Measurements from ENCODE around the gene PRPF6. TPM values are rescaled to one million over a fixed set of nuclear protein-coding genes. Genes with fewer than 3 reads are reported as not detected.

Gene PRPF6
- total and polyA plus RNA-seq, 8 donors: 27.2 to 49.2 (median 35.7) TPM

DNA sequence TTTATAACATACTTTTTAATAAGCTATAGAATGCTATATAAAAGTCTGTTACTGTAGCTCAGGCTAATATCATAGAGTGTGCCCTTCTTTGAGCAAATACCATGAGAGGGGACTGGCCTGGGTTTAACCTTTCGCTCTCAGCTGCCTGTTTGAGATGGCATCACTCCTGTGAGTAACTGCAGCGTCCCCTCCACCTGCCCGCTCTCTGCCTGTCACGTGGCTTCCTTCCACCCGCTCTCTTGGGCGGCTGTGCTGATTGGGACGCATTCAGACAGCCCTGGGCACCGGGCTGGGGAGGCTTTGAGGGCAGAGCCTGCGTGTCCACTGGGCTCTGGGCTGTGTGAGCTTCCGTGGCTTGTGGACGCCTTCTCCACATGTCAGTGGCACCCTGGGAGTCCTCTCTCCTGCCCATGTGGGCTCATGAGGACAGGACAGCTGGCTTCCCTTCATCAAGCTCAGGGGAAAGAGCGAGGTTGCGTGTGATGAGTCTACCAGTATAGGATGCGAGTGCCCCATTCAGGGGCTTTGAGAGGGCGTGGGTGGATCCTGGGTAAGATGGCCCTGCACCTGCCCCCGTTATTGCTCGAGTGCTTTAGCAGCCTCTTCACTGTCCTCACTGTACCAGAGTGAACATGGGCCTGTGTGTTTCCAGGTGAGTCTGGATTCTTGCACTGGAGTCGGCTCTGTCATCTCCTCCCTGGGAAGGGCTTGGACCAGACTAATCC, 44.3 kb downstream of the PRPF6 start:
- TF ChIP-seq, protein P1, sequence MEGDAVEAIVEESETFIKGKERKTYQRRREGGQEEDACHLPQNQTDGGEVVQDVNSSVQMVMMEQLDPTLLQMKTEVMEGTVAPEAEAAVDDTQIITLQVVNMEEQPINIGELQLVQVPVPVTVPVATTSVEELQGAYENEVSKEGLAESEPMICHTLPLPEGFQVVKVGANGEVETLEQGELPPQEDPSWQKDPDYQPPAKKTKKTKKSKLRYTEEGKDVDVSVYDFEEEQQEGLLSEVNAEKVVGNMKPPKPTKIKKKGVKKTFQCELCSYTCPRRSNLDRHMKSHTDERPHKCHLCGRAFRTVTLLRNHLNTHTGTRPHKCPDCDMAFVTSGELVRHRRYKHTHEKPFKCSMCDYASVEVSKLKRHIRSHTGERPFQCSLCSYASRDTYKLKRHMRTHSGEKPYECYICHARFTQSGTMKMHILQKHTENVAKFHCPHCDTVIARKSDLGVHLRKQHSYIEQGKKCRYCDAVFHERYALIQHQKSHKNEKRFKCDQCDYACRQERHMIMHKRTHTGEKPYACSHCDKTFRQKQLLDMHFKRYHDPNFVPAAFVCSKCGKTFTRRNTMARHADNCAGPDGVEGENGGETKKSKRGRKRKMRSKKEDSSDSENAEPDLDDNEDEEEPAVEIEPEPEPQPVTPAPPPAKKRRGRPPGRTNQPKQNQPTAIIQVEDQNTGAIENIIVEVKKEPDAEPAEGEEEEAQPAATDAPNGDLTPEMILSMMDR (IDR thresholded peaks at IDR 0.05): no peak
- Histone ChIP-seq H3K9me3 (no peaks in the 10 kb centered on the region), H3K36me3 (peaks cover 8 to 78% (median 50%) of the 10 kb centered on the region in 3 donors), H3K4me3 (no peak overlapping the region), H3K27me3 (no peaks in the 10 kb centered on the region), H3K27ac (no peak overlapping the region), H3K4me1 (peaks cover 0 to 8% (median 0%) of the 10 kb centered on the region in 3 donors)
- ATAC-seq (no peak), DNase-seq (no peak), FAIRE-seq (no peak)
- 94 to 97% methylated on average over 18 of the region's 18 CpGs for WGBS, 2 donors
- intact Hi-C loops (cut with DNase I): no loop called here

DNA sequence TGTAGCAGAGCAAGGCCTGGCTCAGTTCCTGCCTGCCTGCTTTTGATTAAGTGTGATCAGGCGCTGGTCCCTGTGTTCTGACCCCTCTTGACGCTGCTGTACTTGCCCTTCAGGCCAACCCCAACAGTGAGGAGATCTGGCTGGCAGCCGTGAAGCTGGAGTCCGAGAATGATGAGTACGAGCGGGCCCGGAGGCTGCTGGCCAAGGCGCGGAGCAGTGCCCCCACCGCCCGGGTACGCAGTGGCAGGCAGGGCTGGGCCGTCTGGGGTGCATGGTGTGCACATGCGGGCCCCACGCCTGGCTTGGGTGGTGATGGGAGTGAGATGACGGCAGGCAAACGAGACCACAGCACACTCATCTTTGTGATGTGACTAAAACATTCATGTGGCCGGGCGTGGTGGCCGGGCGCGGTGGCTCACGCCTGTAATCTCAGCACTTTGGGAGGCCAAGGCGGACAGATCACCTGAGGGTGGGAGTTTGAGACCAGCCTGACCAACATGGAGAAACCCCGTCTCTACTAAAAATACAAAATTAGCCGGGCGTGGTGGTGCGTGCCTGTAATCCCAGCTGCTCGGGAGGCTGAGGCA, 45.0 kb downstream of the PRPF6 start:
- 96% methylated on average over 29 of the region's 29 CpGs for WGBS, 2 donors
- TF ChIP-seq, protein P1 (IDR thresholded peaks at IDR 0.05): no peak
- Histone ChIP-seq H3K36me3 (peaks cover 12 to 85% (median 56%) of the 10 kb centered on the region in 3 donors), H3K27me3 (no peaks in the 10 kb centered on the region), H3K9me3 (no peaks in the 10 kb centered on the region), H3K4me1 (peaks cover 0 to 8% (median 0%) of the 10 kb centered on the region in 3 donors), H3K4me3 (no peak overlapping the region), H3K27ac (no peak overlapping the region)
- ATAC-seq: no peak
- intact Hi-C loops (cut with DNase I): no loop called here
- no peak for FAIRE-seq
- no peak for DNase-seq

DNA sequence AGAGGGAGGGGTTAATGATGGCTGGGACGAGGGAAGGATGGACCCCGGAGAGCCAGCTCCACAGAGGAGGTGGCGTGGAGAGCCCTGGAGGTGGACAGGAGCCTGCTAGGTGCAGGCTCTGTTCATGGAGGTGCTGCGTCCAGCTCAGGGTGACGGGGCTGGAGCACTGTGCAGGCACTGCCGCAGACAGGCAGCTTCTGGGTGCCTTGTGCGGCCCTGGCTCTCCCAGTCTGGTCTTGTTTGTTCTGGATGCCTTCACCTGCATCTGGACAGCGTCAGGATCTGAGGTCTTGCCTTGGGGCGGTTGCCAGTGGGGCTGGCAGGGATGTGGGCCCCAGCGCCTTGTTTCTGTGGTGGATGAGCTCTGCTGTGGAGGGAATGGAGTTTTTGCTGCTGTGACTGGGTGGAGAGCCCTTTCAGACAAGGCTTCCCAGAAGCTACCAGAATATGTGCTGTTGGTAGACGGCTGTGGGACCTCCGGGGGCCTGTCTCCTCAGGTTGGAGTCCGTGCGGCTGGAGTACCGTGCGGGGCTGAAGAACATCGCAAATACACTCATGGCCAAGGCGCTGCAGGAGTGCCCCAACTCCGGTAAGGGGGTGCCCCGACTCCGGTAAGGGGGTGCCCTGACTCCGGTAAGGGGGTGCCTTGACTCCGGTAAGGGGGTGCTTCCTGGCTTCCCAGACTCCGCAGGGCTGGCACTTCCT, 47.2 kb downstream of the PRPF6 start:
- no peaks in the 10 kb centered on the region for H3K27me3 ChIP-seq
- WGBS, 2 donors: 91 to 92% methylated on average over 24 of the region's 24 CpGs
- H3K27ac ChIP-seq: no peak overlapping the region
- no peaks in the 10 kb centered on the region for H3K9me3 ChIP-seq
- intact Hi-C loops (cut with DNase I): no loop called here
- no peak for FAIRE-seq
- TF ChIP-seq, protein P1 (IDR thresholded peaks at IDR 0.05): no peak
- no peak for ATAC-seq
- peaks cover 12 to 89% (median 53%) of the 10 kb centered on the region in 3 donors for H3K36me3 ChIP-seq
- peaks cover 0 to 8% (median 0%) of the 10 kb centered on the region in 3 donors for H3K4me1 ChIP-seq
- no peak for DNase-seq
- H3K4me3 ChIP-seq: no peak overlapping the region

DNA sequence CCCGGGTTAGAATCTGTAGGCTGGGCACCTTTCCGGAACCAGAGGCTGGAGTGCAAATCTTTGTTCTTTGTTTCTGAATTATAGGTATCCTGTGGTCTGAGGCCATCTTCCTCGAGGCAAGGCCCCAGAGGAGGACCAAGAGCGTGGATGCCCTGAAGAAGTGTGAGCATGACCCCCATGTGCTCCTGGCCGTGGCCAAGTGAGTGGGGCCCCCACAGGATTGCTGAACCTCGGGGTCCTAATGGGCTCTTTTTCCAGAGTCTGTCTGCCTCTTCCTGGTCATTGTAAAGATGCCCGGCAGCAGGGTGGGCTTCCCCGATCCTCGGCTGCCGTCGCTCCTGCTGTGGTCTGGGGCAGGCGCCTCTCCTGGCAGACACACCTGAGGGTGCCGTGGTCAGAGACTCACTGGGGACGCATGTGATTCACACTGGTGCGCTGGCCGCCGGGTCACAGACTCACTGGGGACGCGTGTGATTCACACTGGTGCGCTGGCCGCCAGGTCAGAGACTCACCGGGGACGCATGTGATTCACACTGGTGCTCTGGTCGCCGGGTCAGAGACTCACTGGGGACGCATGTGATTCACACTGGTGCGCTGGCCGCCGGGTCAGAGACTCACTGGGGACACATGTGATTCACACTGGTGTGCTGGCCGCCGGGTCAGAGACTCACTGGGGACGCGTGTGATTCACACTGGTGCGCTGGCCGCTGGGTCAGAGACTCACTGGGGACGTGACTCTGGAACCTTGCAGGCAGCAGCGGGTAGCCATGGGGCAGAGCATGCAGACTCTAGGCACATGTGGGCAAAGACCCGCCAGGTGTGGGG, 48.6 kb downstream of the PRPF6 start:
- H3K27me3 ChIP-seq: no peaks in the 10 kb centered on the region
- ATAC-seq (no peak), FAIRE-seq (no peak), DNase-seq (peak in 1 of 6 donors; percentile 16)
- H3K9me3 ChIP-seq: no peaks in the 10 kb centered on the region
- no peak overlapping the region for H3K4me3 ChIP-seq
- H3K36me3 ChIP-seq: peaks cover 12 to 80% (median 47%) of the 10 kb centered on the region in 3 donors
- TF ChIP-seq, protein P1 (IDR thresholded peaks at IDR 0.05): no peak
- no peaks in the 10 kb centered on the region for H3K4me1 ChIP-seq
- WGBS, 2 donors: 95 to 98% methylated on average over 31 to 38 of the region's 38 CpGs
- intact Hi-C loops (cut with DNase I): loop anchor here in 1 of 3 donors (10.0 kb wide), 1 partner anchor 95 kb away; no protein-coding TSS in a partner anchor
- H3K27ac ChIP-seq: no peak overlapping the region
